Stimulated activated effector memory CD8-positive, alpha-beta T cell treated with anti-CD3 and anti-CD28 coated beads, Interleukin-12 subunit alpha, Interleukin-12 subunit beta, amount 100 ng/mL, for 72 hours (primary cell): ENCODE results near the gene GTF3C5.
"Not testable (repeated sequence)": the region's sequence is repeated elsewhere in the genome, so short reads cannot be mapped to it uniquely, and the experiment has no call there.

Experiments used
- ATAC-seq: fragments of 150-1000 bp; cut with Tn5 transposase; 2 replicates; pipeline ENCODE4 v1.10.0; 2021
- DNase-seq, 2 donors: peaks; one replicate each; pipeline ENCODE4 v3.0.0; 2021 to 2022; ENCODE audit warnings: low spot score in 2 of 2
- H3K27ac Mint-ChIP-seq: one replicate; pipeline ENCODE4 v1.8.0; 2022; ENCODE audit warnings: mild to moderate bottlenecking, mixed read lengths
- H3K36me3 Mint-ChIP-seq: one replicate; pipeline ENCODE4 v1.8.0; 2022; ENCODE audit warnings: mild to moderate bottlenecking, mixed read lengths
- H3K4me1 Mint-ChIP-seq: one replicate; pipeline ENCODE4 v1.8.0; 2022; ENCODE audit warnings: mixed read lengths
- H3K4me3 Mint-ChIP-seq: one replicate; pipeline ENCODE4 v1.8.0; 2022; ENCODE audit warnings: mild to moderate bottlenecking, mixed read lengths
- H3K9me3 Mint-ChIP-seq: one replicate; pipeline ENCODE4 v1.8.0; 2022; ENCODE audit warnings: mixed read lengths

The GTF3C5 gene

DNA sequence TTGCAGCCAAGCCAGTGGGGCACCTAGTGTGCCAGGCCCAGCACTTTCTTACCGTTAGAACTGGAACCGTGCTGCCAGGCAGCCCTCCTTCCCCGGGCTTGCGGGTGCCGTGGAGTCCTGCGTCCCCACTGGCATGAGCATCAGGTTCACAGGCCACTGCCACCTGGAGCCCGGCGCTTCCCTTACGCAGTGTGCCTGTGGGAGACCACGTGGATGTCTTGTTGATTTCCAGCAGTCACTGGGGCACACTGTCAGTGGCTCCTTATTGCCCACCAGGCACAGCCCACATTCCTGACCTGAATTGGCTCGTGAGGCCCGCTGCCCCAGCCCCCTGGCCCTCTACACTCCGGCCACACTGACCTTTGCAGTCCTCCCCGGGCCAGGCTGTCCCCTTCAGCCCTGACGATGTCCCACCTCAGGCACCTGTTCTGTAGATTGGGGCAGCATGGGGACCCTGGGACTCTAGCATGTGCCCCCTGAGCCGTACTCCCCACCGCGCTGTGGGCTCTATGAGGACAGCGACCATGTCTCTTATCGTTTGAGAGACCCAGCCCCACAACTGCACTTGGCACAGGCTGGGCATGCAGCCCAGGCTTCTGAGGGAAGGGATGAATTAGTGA is 20.6 kb downstream of the GTF3C5 start:
- DNase-seq (no peak), ATAC-seq (no peak)
- Mint-ChIP-seq H3K36me3 (peaks cover 82% of the 10 kb centered on the region), H3K4me3 (no peak overlapping the region), H3K27ac (no peak overlapping the region), H3K4me1 (no peaks in the 10 kb centered on the region), H3K9me3 (no peaks in the 10 kb centered on the region)

DNA sequence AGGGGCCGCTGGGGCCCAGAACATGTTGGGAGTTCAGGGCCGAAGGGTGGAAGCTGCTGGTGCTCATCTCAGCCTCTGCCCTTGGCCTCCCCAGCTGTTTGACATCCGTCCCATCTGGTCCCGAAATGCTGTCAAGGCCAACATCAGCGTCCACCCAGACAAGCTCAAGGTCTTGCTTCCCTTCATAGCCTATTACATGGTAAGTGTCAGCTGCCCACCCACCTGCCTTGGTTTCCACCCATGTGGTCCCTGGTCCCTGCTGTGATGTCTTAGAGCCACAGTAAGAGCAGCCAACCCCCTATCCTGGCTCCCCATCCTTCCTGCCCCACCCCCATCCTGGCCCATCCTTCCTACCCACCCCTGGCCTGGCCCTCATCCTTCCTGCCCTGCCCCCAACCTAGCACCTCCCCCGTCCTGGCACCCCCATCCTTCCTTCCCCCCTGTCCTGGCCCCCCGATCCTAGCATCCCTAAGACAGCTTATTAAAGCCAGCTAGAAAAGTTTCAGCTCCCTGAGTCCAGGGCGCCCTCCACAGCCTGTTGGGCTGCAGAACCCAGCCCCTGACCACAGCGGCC is 21.3 kb downstream of the GTF3C5 start:
- no peaks in the 10 kb centered on the region for H3K4me1 Mint-ChIP-seq
- DNase-seq: no peak
- peaks cover 80% of the 10 kb centered on the region for H3K36me3 Mint-ChIP-seq
- H3K27ac Mint-ChIP-seq: no peak overlapping the region
- no peaks in the 10 kb centered on the region for H3K9me3 Mint-ChIP-seq
- ATAC-seq: no peak
- H3K4me3 Mint-ChIP-seq: no peak overlapping the region

DNA sequence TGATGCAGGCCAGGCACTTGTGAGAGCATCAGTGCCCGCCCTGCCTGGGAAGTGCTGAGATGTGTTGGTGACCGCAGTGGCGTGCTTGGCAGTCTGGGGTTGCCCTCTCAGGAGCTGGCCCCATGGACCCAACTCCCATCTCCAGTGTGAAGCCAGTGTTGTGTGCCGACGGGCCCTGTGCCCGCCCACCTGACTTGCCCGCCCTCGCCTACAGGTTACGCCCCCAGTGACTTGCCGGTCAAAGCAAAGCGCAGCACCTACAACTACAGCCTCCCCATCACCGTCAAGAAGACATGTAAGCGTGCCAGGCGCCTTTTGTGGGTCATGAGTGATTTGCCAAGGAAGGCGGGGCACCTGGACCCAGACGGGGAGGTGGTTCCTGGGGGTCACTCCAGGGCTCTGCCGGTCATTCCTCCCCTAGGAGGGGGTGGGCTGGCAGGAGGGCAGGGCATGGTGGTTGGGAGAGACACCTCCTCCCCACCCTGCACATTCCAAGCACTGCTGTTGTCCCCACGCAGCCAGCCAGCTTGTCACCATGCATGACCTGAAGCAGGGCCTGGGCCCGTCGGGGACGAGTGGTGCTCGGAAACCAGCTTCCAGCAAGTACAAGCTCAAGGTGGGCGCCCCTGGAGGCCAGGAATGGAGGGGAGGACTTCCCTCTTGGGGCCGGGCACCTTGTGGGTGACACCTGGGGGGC is 23.5 kb downstream of the GTF3C5 start:
- H3K36me3 Mint-ChIP-seq: peaks cover 68% of the 10 kb centered on the region
- ATAC-seq: no peak

DNA sequence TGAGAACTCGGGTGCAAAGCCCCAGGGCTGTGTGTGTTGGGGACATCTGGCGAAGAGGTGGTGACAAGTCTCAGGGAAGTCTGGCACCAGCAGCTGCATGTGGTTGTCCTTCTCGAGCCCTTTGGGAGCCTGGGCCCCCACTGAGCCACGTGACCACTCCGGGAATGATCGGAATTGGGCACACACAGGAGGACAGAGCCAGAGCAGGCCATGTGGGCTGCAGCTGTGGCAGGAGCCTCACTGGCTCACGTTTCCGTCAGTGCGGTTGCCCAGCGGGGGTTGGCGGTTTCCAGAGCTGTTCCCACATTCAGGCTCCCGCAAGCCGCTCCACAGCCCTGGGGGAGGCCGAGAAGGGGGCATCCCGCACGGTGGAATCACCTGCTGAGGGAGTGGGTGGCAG is 24.2 kb downstream of the GTF3C5 start:
- no peak for ATAC-seq
- H3K9me3 Mint-ChIP-seq: no peaks in the 10 kb centered on the region
- H3K4me1 Mint-ChIP-seq: peaks cover 26% of the 10 kb centered on the region
- H3K4me3 Mint-ChIP-seq: no peak overlapping the region
- DNase-seq: no peak
- H3K27ac Mint-ChIP-seq: no peak overlapping the region
- H3K36me3 Mint-ChIP-seq: peaks cover 62% of the 10 kb centered on the region

More for the DNA sequence above, 23.5 kb downstream of the GTF3C5 start:
- H3K9me3 Mint-ChIP-seq: no peaks in the 10 kb centered on the region
- H3K4me3 Mint-ChIP-seq: no peak overlapping the region
- DNase-seq: no peak
- peaks cover 20% of the 10 kb centered on the region for H3K4me1 Mint-ChIP-seq
- H3K27ac Mint-ChIP-seq: peak overlapping the region; percentile 32

DNA sequence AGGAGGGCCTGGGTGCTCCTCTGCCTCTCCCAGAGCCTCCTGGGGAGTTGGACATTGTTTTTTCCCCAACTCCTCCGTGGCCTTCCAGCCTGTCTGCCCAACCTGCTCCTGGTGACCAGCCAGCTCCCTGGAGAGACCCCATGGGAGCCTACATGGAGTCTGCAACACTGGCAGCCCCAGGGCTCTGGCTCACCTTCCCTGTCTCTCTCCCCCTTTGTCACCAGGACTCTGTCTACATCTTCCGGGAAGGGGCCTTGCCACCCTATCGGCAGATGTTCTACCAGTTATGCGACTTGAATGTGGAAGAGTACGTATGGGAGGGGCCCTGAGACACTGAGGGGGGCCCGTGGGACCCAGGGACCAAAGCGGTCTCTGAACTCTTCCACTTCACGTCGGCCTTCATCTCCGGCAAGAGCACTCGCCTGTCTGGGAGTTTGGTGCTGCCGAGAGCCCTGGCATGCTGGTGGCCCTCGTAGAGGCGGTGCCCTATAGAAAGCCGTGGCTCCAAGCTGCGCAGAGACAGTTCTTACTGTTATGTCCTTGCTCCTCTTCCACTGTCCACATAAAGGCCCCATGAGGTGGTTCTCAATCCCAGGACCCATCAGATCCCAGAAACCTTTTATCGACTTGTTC is 25.1 kb downstream of the GTF3C5 start:
- H3K4me1 Mint-ChIP-seq: peaks cover 28% of the 10 kb centered on the region
- no peak overlapping the region for H3K4me3 Mint-ChIP-seq
- H3K36me3 Mint-ChIP-seq: peaks cover 56% of the 10 kb centered on the region
- peak overlapping the region; percentile 45 for H3K27ac Mint-ChIP-seq
- no peak for ATAC-seq
- H3K9me3 Mint-ChIP-seq: no peaks in the 10 kb centered on the region
- DNase-seq: no peak

DNA sequence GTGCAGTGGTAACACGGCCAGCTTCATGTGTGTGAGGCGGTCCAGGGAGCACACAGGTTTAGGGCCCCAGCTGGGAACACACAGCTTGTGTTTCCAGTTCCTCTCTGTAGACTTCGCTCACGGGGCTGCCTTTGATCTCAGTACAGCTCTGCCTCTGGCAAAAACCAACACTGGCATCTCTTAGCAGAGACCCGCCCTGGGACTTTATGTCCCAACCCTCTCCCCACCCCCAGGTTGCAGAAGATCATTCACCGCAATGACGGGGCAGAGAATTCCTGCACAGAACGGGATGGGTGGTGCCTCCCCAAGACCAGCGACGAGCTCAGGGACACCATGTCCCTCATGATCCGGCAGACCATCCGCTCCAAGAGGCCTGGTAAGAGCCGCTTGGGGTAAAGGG is 25.7 kb downstream of the GTF3C5 start:
- no peak for ATAC-seq

DNA sequence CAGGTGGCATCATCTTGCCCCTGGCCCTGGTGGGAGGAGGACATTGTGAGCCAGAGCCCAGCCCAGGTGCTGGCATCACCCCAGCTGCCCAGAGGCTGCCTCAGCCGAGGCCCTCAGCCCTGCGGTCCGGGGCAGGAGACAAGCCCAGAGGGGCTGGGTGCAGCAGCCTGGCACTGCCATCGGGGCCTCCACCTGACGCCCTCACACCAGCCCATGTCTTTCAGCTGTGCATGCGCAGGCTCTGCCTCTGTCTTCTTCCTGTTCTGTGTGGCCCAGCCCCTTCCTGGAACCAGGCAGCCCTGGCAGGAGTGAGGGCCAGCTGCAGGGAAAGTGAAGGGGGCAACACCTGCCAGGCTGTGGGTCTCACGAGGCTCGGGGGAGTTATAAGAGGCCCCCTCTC is 26.2 kb downstream of the GTF3C5 start:
- no peak overlapping the region for H3K4me3 Mint-ChIP-seq
- ATAC-seq (no peak), DNase-seq (no peak)
- peaks cover 48% of the 10 kb centered on the region for H3K36me3 Mint-ChIP-seq
- H3K27ac Mint-ChIP-seq: no peak overlapping the region
- H3K4me1 Mint-ChIP-seq: peaks cover 34% of the 10 kb centered on the region
- no peaks in the 10 kb centered on the region for H3K9me3 Mint-ChIP-seq

More for the DNA sequence above, 25.7 kb downstream of the GTF3C5 start:
- no peak for DNase-seq
- Mint-ChIP-seq H3K4me3 (no peak overlapping the region), H3K27ac (no peak overlapping the region), H3K9me3 (no peaks in the 10 kb centered on the region), H3K4me1 (peaks cover 34% of the 10 kb centered on the region), H3K36me3 (peaks cover 52% of the 10 kb centered on the region)

DNA sequence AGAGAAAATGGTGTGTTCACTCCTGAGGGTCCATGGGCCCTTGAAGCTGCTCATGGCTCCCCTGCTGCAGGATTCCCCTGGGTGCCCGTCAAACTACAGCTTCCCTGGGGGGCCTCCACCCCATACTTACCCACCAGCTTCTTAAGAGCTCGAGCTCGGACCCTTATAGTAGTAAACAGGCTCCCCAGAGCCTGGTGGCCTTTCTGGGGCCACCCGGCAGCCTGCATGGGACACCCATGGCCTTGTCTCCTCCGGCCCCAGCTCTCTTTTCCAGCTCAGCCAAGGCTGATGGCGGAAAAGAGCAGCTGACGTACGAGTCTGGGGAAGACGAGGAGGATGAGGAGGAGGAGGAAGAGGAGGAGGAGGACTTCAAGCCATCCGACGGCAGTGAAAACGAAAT is 26.8 kb downstream of the GTF3C5 start:
- no peak overlapping the region for H3K27ac Mint-ChIP-seq
- peaks cover 34% of the 10 kb centered on the region for H3K4me1 Mint-ChIP-seq
- H3K4me3 Mint-ChIP-seq: no peak overlapping the region

DNA sequence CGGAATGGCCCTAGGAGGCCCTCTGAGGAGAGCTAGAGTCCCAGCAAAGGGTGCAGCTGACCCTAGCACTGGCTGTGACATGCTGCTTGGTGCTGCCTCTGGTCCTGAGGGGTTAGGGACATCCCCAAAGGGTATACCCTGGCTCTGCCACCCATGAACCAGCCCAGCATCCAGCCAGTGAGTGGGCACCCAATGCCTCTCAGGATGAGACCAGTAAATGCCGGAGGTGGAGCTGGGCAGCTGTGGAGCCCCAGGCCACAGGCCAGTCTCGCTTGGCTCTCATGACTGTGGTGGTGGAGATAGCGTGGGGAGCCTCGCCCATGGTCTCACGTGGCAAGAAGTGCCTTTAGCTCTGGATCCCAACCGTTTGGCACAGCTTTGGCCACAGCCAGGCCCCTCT is 27.3 kb downstream of the GTF3C5 start:
- Mint-ChIP-seq H3K36me3 (peaks cover 41% of the 10 kb centered on the region), H3K9me3 (no peaks in the 10 kb centered on the region), H3K4me3 (no peak overlapping the region), H3K4me1 (peaks cover 34% of the 10 kb centered on the region), H3K27ac (no peak overlapping the region)
- no peak for ATAC-seq
- DNase-seq: no peak

More for the DNA sequence above, 26.8 kb downstream of the GTF3C5 start:
- ATAC-seq: no peak
- no peak for DNase-seq
- Mint-ChIP-seq H3K9me3 (no peaks in the 10 kb centered on the region), H3K36me3 (peaks cover 43% of the 10 kb centered on the region)

DNA sequence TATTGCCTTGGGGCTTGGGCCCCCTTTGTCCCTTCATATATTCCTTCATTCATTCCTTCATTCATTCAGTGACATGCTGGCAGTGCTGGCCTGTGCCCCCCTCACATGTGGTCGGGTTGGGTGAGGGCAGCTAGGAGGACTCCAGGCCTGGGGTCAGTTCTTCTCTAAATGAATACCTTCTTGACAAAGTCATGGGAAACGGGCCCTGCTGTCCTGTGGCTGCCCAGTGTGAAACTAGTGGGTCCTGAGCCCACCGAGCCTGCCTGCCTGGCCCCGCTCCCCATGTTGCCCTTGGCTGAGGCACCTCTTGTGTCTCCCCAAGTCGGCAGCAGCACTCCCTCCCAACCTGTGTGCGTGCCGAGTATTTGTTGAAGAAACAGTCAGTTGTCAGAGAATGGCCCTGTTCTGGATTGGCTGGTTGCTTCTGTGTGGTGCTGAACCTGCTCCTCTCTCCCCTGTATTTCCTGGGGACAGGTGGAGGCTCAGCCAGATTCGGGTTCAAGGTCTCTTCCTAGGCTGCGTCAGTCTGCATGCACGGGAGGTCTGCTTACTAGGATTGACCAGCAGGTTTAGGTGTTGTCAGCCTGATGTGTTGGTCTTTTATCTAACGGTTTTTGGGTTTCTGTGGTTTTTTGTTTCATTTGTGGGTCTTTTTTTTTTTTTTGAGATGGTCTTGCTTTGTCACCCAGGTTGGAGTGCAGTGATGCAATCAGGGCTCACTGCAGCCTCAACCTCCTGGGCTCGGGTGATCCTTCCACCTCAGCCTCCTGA is 27.9 kb downstream of the GTF3C5 start:
- Mint-ChIP-seq H3K9me3 (no peaks in the 10 kb centered on the region), H3K4me1 (peaks cover 34% of the 10 kb centered on the region), H3K4me3 (no peak overlapping the region), H3K27ac (peak overlapping the region; percentile 29), H3K36me3 (peaks cover 36% of the 10 kb centered on the region)
- DNase-seq: no peak
- peak; percentile 6 for ATAC-seq

DNA sequence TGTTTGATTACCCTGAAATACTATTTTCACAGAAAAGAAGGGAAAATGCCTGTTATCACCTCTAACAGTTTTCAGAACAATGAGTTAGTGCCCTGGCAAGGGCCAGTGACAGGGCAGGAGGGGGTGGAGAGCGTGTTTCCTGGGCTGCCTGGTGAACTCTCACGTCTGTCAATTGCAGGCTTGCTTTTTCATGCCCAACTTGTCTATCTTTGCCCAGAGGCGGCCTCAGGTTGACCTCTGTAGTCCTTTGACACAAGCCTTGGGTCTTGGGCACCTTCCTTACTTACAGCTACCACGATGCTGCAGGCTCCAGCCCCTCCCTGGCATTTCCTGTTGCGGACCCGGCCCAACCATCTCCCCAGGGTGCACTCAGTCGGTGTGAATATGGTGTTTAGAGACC is 28.8 kb downstream of the GTF3C5 start:
- DNase-seq (no peak), ATAC-seq (no peak)
- H3K36me3 Mint-ChIP-seq: peaks cover 28% of the 10 kb centered on the region
- H3K9me3 Mint-ChIP-seq: no peaks in the 10 kb centered on the region
- H3K27ac Mint-ChIP-seq: peak overlapping the region; percentile 77
- H3K4me1 Mint-ChIP-seq: peaks cover 34% of the 10 kb centered on the region
- H3K4me3 Mint-ChIP-seq: no peak overlapping the region

DNA sequence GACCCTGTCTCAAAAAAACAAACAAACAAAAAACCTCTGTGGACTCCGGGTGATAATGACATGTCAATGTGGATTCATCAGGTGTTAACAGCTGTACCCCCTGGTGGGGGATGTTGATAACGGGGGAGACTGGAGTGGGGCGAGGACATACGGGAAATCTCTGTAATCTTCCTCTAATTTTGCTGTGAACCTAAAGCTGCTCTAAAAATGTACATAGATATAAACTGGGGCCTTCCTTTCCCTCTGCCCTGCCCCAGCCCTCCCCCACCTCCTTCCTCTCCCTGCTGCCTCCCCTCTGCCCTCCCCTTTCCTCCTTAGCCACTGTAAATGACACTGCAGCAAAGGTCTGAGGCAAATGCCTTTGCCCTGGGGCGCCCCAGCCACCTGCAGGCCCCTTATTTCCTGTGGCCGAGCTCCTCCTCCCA is 29.6 kb downstream of the GTF3C5 start:
- peaks cover 20% of the 10 kb centered on the region for H3K36me3 Mint-ChIP-seq
- no peak overlapping the region for H3K4me3 Mint-ChIP-seq
- H3K4me1 Mint-ChIP-seq: peaks cover 34% of the 10 kb centered on the region
- DNase-seq: no peak
- H3K27ac Mint-ChIP-seq: peak overlapping the region; percentile 77
- H3K9me3 Mint-ChIP-seq: no peaks in the 10 kb centered on the region
- no peak for ATAC-seq

DNA sequence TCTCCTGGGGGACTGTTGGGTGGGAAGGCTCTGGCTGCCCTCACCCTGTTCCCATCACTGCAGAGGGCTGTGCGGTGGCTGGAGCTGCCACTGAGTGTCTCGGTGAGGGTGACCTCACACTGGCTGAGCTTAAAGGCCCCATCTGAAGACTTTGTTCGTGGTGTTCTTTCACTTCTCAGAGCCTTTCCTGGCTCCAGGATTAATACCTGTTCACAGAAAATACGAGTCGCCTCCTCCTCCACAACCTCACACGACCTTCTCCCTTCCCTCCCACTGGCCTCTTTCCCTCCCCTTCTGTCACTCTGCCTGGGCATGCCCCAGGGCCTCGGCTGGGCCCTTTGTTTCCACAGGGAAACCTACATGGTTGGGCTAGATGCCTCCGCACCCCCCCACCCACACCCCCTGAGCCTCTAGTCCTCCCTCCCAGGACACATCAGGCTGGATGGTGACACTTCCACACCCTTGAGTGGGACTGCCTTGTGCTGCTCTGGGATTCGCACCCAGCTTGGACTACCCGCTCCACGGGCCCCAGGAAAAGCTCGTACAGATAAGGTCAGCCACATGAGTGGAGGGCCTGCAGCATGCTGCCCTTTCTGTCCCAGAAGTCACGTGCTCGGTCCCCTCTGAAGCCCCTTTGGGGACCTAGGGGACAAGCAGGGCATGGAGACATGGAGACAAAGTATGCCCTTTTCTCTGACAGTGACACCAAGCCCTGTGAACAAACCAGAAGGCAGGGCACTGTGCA is 30.4 kb downstream of the GTF3C5 start:
- Mint-ChIP-seq H3K4me1 (peaks cover 34% of the 10 kb centered on the region), H3K36me3 (peaks cover 14% of the 10 kb centered on the region)
- not testable (repeated sequence) for H3K9me3 Mint-ChIP-seq, H3K4me3 Mint-ChIP-seq, DNase-seq, ATAC-seq, H3K27ac Mint-ChIP-seq

DNA sequence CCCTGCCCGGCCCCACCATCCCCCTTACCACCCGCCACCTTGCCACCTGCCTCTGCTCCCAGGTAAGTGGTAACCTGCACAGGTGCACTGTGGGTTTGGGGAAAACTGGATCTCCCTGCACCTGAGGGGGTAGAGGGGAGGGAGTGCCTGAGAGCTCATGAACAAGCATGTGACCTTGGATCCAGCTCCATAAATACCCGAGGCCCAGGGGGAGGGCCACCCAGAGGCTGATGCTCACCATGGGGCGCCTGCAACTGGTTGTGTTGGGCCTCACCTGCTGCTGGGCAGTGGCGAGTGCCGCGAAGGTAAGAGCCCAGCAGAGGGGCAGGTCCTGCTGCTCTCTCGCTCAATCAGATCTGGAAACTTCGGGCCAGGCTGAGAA is 31.0 kb downstream of the GTF3C5 start, which contains the start of gene CEL:
CEL (plus strand) TSS at position 218 of the 382 bp plus-strand sequence; CDS start at position 240, 22 bp downstream.
- H3K27ac Mint-ChIP-seq, ATAC-seq, H3K36me3 Mint-ChIP-seq: not testable (repeated sequence)

More for the DNA sequence above, 31.0 kb downstream of the GTF3C5 start, which contains the start of gene CEL:
- DNase-seq, H3K4me3 Mint-ChIP-seq, H3K9me3 Mint-ChIP-seq: not testable (repeated sequence)
- peaks cover 34% of the 10 kb centered on the region for H3K4me1 Mint-ChIP-seq
